ENCODE data around the gene CEP85.

CEP85 gene

GRCh38 chr1:26327956-26328362 is 94.0 kb downstream of the CEP85 start:
- no peaks in the 10 kb centered on the region for H3K9me3 ChIP-seq
- no peaks in the 10 kb centered on the region for H3K27me3 ChIP-seq
- no peak for TF ChIP-seq CTCF (IDR thresholded peaks at IDR 0.05)
- H3K27ac ChIP-seq: no peak overlapping the region
- peaks cover 77% of the 10 kb centered on the region for H3K36me3 ChIP-seq
- peaks cover under 1 to 3% of the 10 kb centered on the region in 2 experiments for H3K4me1 ChIP-seq (ENCODE audit: control insufficient read depth in 1 of 2, insufficient read depth in 1 of 2, low read depth in 1 of 2, low read length in 1 of 2)
- no peak overlapping the region for H3K4me3 ChIP-seq (ENCODE audit: low read depth in 1 of 2, low read length in 1 of 2)
